Glutamatergic neuron (in vitro differentiated cells): ENCODE measurements around the gene RHOA. TPM values are rescaled to one million over a fixed set of nuclear protein-coding genes. Genes with fewer than 3 reads are reported as not detected.

Source experiments
- DNase-seq: peaks from one replicate; pipeline ENCODE4 v3.0.0; 2022
- H3K27ac Mint-ChIP-seq: one replicate; pipeline ENCODE4 v1.8.0; 2020; ENCODE audit warnings: mild to moderate bottlenecking, mixed read lengths, inconsistent platforms; ENCODE audit not compliant: unreplicated experiment
- H3K27me3 Mint-ChIP-seq: one replicate; pipeline ENCODE4 v1.8.0; 2020; ENCODE audit warnings: mild to moderate bottlenecking, moderate library complexity, mixed read lengths, inconsistent platforms; ENCODE audit not compliant: unreplicated experiment
- H3K36me3 Mint-ChIP-seq: one replicate; pipeline ENCODE4 v1.8.0; 2020; ENCODE audit warnings: mild to moderate bottlenecking, mixed read lengths, inconsistent platforms; ENCODE audit not compliant: unreplicated experiment
- H3K4me1 Mint-ChIP-seq: one replicate; pipeline ENCODE4 v1.8.0; 2020; ENCODE audit warnings: mild to moderate bottlenecking, low read depth, mixed read lengths, inconsistent platforms; ENCODE audit not compliant: unreplicated experiment
- H3K4me3 Mint-ChIP-seq: one replicate; pipeline ENCODE4 v1.8.0; 2020; ENCODE audit warnings: mild to moderate bottlenecking, mixed read lengths, inconsistent platforms; ENCODE audit not compliant: unreplicated experiment
- H3K9me3 Mint-ChIP-seq: one replicate; pipeline ENCODE4 v1.8.0; 2020; ENCODE audit warnings: mild to moderate bottlenecking, moderate library complexity, mixed read lengths, inconsistent platforms; ENCODE audit not compliant: unreplicated experiment
- CTCF ChIP-seq: fragments of 200-600 bp; sonication (generic); IDR thresholded peaks from one replicate; pipeline ENCODE4 v1.5.0; 2021; ENCODE audit not compliant: partially characterized antibody, unreplicated experiment
- total RNA-seq: library from RNA; stranded (reverse); fragmentation: NEBNext Ultra II Directional; extraction: Animal tissue kit (Norgen Biotek cat#: 25700); gene quantifications from one replicate; pipeline ENCODE4 v1.2.1, GENCODE V29; 2021; ENCODE audit not compliant: unreplicated experiment

RHOA gene
- total RNA-seq, 1 donor from 2014 or later: 262 TPM

- TF ChIP-seq CTCF: no peak
- no peak for DNase-seq
- H3K9me3 Mint-ChIP-seq: no peaks in the 10 kb centered on the region
- peaks cover 2% of the 10 kb centered on the region for H3K27me3 Mint-ChIP-seq
- peaks cover 3% of the 10 kb centered on the region for H3K4me1 Mint-ChIP-seq
- no peak overlapping the region for H3K27ac Mint-ChIP-seq
- no peak overlapping the region for H3K4me3 Mint-ChIP-seq
- H3K36me3 Mint-ChIP-seq: no peaks in the 10 kb centered on the region
Observed at GRCh38 chr3:49386056-49386756, 25.6 kb downstream of the RHOA start.

GRCh38 chr3:49385617-49386016 is 26.2 kb downstream of the RHOA start:
- H3K27ac Mint-ChIP-seq: no peak overlapping the region
- DNase-seq: no peak
- TF ChIP-seq CTCF: no peak
- H3K4me3 Mint-ChIP-seq: no peak overlapping the region
- H3K27me3 Mint-ChIP-seq: peaks cover 2% of the 10 kb centered on the region
- no peaks in the 10 kb centered on the region for H3K36me3 Mint-ChIP-seq
- no peaks in the 10 kb centered on the region for H3K9me3 Mint-ChIP-seq
- peaks cover 3% of the 10 kb centered on the region for H3K4me1 Mint-ChIP-seq

GRCh38 chr3:49383387-49383786 is 28.4 kb downstream of the RHOA start:
- Mint-ChIP-seq H3K27ac (peak overlapping the region; percentile 64), H3K9me3 (peaks cover 2% of the 10 kb centered on the region), H3K4me3 (no peak overlapping the region), H3K27me3 (peaks cover 2% of the 10 kb centered on the region), H3K4me1 (peaks cover 3% of the 10 kb centered on the region), H3K36me3 (no peaks in the 10 kb centered on the region)
- DNase-seq: no peak
- TF ChIP-seq CTCF: no peak

- peaks cover 2% of the 10 kb centered on the region for H3K27me3 Mint-ChIP-seq
- no peak overlapping the region for H3K27ac Mint-ChIP-seq
Observed at GRCh38 chr3:49378249-49378895, 33.4 kb downstream of the RHOA start.

More at GRCh38 chr3:49378249-49378895, 33.4 kb downstream of the RHOA start:
- TF ChIP-seq CTCF: no peak
- Mint-ChIP-seq H3K9me3 (peaks cover 2% of the 10 kb centered on the region), H3K4me1 (no peaks in the 10 kb centered on the region), H3K4me3 (no peak overlapping the region), H3K36me3 (no peaks in the 10 kb centered on the region)
- DNase-seq: no peak
